ENCODE results near the gene B4GALNT1.
"Not testable (repeated sequence)": the region's sequence is repeated elsewhere in the genome, so short reads cannot be mapped to it uniquely, and the experiment has no call there.

B4GALNT1 gene

GRCh38 chr12:57588951-57589610 is 43.9 kb downstream of the B4GALNT1 start:
- not testable (repeated sequence) for H3K4me1 ChIP-seq (ENCODE audit: insufficient read depth, low read length); H3K9me3 ChIP-seq (ENCODE audit: insufficient read depth, low read depth, low read length); H3K9ac ChIP-seq (ENCODE audit: low read depth, low read length)

DNA sequence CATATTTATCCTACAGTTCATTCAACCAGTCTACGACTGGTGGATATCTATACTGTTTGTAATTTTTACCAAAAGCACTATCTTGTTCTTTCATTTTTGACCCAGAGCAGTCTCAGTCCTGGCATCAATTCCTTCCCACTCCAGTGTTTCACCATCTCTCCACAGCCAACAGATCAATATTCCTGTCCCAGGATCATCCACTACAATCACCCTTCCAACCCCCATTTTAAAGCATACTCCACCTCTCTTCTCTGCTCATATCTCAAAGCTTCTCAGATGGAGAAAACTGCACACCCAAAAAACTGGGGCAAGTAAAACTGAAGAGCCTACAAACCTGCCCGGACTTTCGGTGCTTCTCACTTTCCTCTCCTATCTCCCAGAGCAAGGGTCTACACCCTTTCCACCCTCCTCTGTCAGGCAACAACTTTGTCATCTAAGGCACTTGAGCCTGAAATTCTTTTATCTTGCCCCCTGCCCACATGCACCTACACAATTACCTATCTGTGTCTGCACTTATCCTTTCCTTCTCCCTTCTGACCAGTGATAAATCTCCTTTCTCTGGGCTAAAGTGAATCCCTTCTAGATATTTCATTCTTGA is 46.1 kb downstream of the B4GALNT1 start:
- H3K27me3 ChIP-seq (ENCODE audit: insufficient read depth, low read length), result peaks cover 15% of the 10 kb centered on the region
- H3K4me3 ChIP-seq (ENCODE audit: low read length), result no peak overlapping the region
- H3K36me3 ChIP-seq (ENCODE audit: insufficient read depth, low read depth, low read length), result peaks cover 15% of the 10 kb centered on the region; the same call in 1 of the 2 replicates
- no peaks in the 10 kb centered on the region for H3K9me3 ChIP-seq (ENCODE audit: insufficient read depth, low read depth, low read length)
- H3K4me1 ChIP-seq (ENCODE audit: insufficient read depth, low read length), result 0 out of 2 replicates have a peak, but pooled peaks cover under 1% of the 10 kb centered on the region
- H3K9ac ChIP-seq (ENCODE audit: low read depth, low read length), result no peak overlapping the region
- H3K27ac ChIP-seq (ENCODE audit: low read length), result no peak overlapping the region

More at GRCh38 chr12:57588951-57589610, 43.9 kb downstream of the B4GALNT1 start:
- H3K27ac ChIP-seq (ENCODE audit: low read length); H3K4me3 ChIP-seq (ENCODE audit: low read length); H3K36me3 ChIP-seq (ENCODE audit: insufficient read depth, low read depth, low read length): not testable (repeated sequence)
- peaks cover 16% of the 10 kb centered on the region for H3K27me3 ChIP-seq (ENCODE audit: insufficient read depth, low read length)

DNA sequence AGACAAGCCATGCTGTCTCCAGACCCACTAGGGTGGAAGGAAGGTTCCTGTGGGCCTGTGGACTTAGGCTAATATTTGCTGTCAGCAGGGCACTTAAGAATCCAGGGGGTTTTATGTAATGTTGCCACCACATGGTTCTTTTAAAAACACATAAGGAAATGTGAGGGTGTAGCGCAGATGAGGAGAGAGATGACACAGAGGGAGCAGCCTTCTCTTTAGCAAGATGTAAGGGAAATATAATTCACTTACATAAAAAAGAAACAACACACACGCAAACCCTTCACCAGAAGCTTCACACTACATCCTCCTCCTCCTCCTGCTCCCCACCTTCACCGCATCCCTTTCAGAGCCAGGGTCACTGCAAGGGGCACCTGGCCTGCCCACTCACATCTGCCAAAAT is 46.9 kb downstream of the B4GALNT1 start:
- H3K9ac ChIP-seq (ENCODE audit: low read depth, low read length), result no peak overlapping the region
- peaks cover 23% of the 10 kb centered on the region for H3K36me3 ChIP-seq (ENCODE audit: insufficient read depth, low read depth, low read length)
- H3K4me1 ChIP-seq (ENCODE audit: insufficient read depth, low read length), result no peaks in the 10 kb centered on the region
- H3K27ac ChIP-seq (ENCODE audit: low read length), result no peak overlapping the region
- H3K27me3 ChIP-seq (ENCODE audit: insufficient read depth, low read length), result peaks cover 11% of the 10 kb centered on the region
- no peak overlapping the region for H3K4me3 ChIP-seq (ENCODE audit: low read length)
- no peaks in the 10 kb centered on the region for H3K9me3 ChIP-seq (ENCODE audit: insufficient read depth, low read depth, low read length)

DNA sequence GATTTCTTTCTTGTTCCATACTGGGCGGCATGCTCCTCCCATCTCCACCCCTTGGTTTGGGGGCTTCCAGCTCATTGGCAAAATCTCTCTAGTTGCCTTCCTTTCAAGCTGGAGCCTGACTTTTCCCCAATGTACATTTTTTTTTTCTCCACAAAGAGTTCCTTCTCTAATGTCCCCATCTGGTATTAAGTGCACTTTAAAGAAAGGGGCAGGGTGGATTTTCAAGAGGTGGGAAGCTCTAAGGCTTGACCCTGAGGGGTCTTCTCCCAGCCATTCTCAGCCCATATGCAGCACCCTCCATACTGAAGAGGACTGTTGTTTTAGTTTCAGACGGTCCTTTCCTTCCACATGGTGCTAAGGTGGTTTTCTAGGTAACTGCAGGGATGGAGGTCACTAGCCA is 47.8 kb downstream of the B4GALNT1 start:
- Histone ChIP-seq H3K4me1 (ENCODE audit: insufficient read depth, low read length) (no peaks in the 10 kb centered on the region), H3K9ac (ENCODE audit: low read depth, low read length) (no peak overlapping the region), H3K27ac (ENCODE audit: low read length) (no peak overlapping the region), H3K9me3 (ENCODE audit: insufficient read depth, low read depth, low read length) (no peaks in the 10 kb centered on the region), H3K36me3 (ENCODE audit: insufficient read depth, low read depth, low read length) (peaks cover 33% of the 10 kb centered on the region), H3K27me3 (ENCODE audit: insufficient read depth, low read length) (peaks cover 11% of the 10 kb centered on the region), H3K4me3 (ENCODE audit: low read length) (no peak overlapping the region)

- H3K4me3 ChIP-seq (ENCODE audit: low read length), result no peak overlapping the region
- no peak overlapping the region for H3K27ac ChIP-seq (ENCODE audit: low read length)
- H3K4me1 ChIP-seq (ENCODE audit: insufficient read depth, low read length), result no peaks in the 10 kb centered on the region
- no peaks in the 10 kb centered on the region for H3K9me3 ChIP-seq (ENCODE audit: insufficient read depth, low read depth, low read length)
- peaks cover 11% of the 10 kb centered on the region for H3K27me3 ChIP-seq (ENCODE audit: insufficient read depth, low read length)
- peaks cover 37% of the 10 kb centered on the region for H3K36me3 ChIP-seq (ENCODE audit: insufficient read depth, low read depth, low read length)
- no peak overlapping the region for H3K9ac ChIP-seq (ENCODE audit: low read depth, low read length)
Measured at GRCh38 chr12:57584690-57585089, 48.3 kb downstream of the B4GALNT1 start.

DNA sequence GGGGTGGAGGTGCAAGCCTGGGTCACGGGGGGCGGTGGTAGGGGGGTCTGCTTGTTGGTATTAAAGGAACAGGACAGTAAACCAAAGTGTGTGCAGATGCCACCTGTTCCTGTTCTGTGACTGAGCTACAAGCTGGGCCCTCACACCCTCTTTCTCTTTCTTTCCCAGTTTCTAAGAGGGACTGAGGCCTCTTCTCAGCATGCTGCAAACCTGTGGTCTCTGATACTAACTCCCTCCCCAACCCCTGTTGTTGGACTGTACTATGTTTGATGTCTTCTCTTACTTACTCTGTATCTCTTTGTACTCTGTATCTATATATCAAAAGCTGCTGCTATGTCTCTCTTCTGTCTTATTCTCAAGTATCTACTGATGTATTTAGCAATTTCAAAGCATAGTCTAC is 49.0 kb downstream of the B4GALNT1 start:
- Histone ChIP-seq H3K27me3 (ENCODE audit: insufficient read depth, low read length) (peaks cover 11% of the 10 kb centered on the region), H3K4me3 (ENCODE audit: low read length) (no peak overlapping the region), H3K4me1 (ENCODE audit: insufficient read depth, low read length) (no peaks in the 10 kb centered on the region), H3K36me3 (ENCODE audit: insufficient read depth, low read depth, low read length) (peaks cover 44% of the 10 kb centered on the region), H3K9ac (ENCODE audit: low read depth, low read length) (no peak overlapping the region), H3K9me3 (ENCODE audit: insufficient read depth, low read depth, low read length) (no peaks in the 10 kb centered on the region), H3K27ac (ENCODE audit: low read length) (no peak overlapping the region)

DNA sequence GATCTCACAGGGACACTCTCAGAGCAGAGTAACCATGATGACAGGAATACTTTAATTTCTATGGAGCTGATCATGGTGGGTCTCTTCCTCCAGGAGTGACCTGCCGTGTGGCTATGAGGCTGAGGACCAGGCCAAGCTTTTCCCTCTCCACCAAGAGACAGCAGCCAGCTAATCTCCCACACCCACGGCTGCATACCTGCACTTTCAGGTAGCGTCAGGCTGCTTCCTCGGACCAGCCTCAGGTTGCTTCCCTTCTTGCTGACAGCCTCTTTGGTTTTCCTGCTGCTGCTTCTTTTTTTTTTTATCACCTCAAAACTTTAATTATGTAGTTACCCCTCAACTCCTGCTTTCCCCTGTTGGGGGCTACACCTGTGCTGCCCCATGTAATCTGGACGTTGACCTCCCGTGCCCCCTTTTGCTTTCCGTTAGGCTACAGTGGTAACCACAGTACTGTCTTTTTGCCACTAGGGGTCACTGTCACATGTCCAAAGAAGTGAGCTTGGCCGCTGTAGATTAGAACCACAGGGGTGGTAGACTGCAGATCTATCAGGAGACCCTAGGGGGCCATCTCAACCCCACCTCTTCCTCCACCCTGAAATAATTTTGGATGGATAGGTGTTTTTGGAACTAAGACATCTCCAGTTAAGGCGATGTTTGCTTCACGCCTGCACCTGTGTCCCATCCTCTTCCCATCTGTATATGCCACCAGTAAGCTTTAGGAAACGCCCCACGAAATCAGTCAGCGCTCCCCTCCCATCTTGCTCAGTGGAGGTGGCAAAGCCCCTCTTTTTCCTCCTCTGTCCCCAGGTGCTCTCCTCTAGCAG is 49.8 kb downstream of the B4GALNT1 start:
- H3K9me3 ChIP-seq (ENCODE audit: insufficient read depth, low read depth, low read length), result no peaks in the 10 kb centered on the region
- peaks cover 7% of the 10 kb centered on the region for H3K27me3 ChIP-seq (ENCODE audit: insufficient read depth, low read length)
- H3K9ac ChIP-seq (ENCODE audit: low read depth, low read length), result no peak overlapping the region
- H3K36me3 ChIP-seq (ENCODE audit: insufficient read depth, low read depth, low read length), result peaks cover 52% of the 10 kb centered on the region
- no peak overlapping the region for H3K4me3 ChIP-seq (ENCODE audit: low read length)
- no peaks in the 10 kb centered on the region for H3K4me1 ChIP-seq (ENCODE audit: insufficient read depth, low read length)
- no peak overlapping the region for H3K27ac ChIP-seq (ENCODE audit: low read length)

DNA sequence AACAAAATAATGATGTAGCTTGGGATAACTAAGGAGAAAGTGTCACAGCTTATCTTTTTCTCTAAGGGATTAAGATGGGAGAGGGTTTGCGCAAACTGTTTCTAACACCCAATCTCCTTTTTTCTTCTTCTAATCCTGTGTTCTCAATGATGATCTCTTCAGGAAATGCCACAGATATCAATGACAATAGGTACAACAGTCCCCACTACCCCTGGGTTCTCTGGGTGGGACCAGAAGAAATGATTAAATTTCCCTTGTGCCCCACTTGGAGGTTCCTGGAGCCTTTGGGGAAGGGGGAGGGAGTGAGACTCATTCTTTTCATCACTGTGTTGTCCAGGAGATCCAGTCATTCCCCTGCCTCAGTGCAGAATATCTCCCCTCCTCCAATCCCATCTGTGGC is 50.6 kb downstream of the B4GALNT1 start:
- no peaks in the 10 kb centered on the region for H3K4me1 ChIP-seq (ENCODE audit: insufficient read depth, low read length)
- H3K9ac ChIP-seq (ENCODE audit: low read depth, low read length), result no peak overlapping the region
- peaks cover 60% of the 10 kb centered on the region for H3K36me3 ChIP-seq (ENCODE audit: insufficient read depth, low read depth, low read length)
- H3K27ac ChIP-seq (ENCODE audit: low read length), result no peak overlapping the region
- no peaks in the 10 kb centered on the region; the same call in 1 of the 2 replicates for H3K27me3 ChIP-seq (ENCODE audit: insufficient read depth, low read length)
- H3K9me3 ChIP-seq (ENCODE audit: insufficient read depth, low read depth, low read length), result no peaks in the 10 kb centered on the region
- no peak overlapping the region for H3K4me3 ChIP-seq (ENCODE audit: low read length)

GRCh38 chr12:57581802-57582201 is 51.2 kb downstream of the B4GALNT1 start:
- no peak overlapping the region for H3K27ac ChIP-seq (ENCODE audit: low read length)
- H3K27me3 ChIP-seq (ENCODE audit: insufficient read depth, low read length), result no peaks in the 10 kb centered on the region
- H3K9me3 ChIP-seq (ENCODE audit: insufficient read depth, low read depth, low read length), result no peaks in the 10 kb centered on the region
- peaks cover 66% of the 10 kb centered on the region for H3K36me3 ChIP-seq (ENCODE audit: insufficient read depth, low read depth, low read length)
- H3K4me1 ChIP-seq (ENCODE audit: insufficient read depth, low read length), result no peaks in the 10 kb centered on the region
- H3K4me3 ChIP-seq (ENCODE audit: low read length), result no peak overlapping the region
- no peak overlapping the region for H3K9ac ChIP-seq (ENCODE audit: low read depth, low read length)

GRCh38 chr12:57580466-57580795 is 52.6 kb downstream of the B4GALNT1 start:
- Histone ChIP-seq H3K4me3 (ENCODE audit: low read length) (no peak overlapping the region), H3K36me3 (ENCODE audit: insufficient read depth, low read depth, low read length) (peaks cover 80% of the 10 kb centered on the region), H3K27ac (ENCODE audit: low read length) (no peak overlapping the region), H3K9me3 (ENCODE audit: insufficient read depth, low read depth, low read length) (no peaks in the 10 kb centered on the region), H3K4me1 (ENCODE audit: insufficient read depth, low read length) (no peaks in the 10 kb centered on the region), H3K9ac (ENCODE audit: low read depth, low read length) (no peak overlapping the region), H3K27me3 (ENCODE audit: insufficient read depth, low read length) (no peaks in the 10 kb centered on the region)

DNA sequence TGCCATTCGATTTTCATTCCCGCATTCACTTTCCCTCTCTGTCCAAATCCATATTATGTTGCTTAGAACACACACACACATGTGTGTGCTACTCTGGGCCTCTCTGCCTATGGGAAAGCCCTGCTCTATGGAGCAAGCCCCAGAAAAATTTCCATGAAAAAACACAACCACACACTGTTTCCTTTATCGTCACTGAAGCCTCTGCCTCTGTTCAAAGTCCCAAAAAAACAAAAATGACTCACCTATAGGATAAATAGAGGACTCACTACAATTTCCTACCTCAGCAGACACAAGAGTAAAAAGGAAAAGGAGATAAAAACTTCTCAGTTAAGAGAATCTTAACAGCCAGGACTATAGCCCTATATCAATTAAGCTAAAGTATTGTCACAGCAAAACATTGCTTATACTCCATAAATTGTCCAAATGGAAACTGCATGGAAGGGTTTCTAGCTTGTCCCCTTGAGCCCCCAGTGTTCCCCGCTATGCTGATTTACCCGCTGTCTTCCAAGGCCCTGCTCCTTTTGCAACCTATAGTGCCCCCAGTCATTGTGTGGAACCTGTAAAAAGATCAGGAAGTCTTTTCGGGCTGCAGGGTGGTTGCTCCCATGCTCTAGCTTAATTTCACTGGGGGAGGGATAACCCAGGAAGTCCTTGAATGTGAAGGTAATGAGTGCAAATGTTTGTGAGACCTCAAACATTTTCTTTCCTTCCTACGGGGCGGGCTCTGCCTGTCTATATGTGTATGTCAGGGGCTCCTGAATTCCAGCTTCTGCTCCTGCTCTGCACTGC is 53.1 kb downstream of the B4GALNT1 start:
- Histone ChIP-seq H3K9ac (ENCODE audit: low read depth, low read length) (no peak overlapping the region), H3K4me1 (ENCODE audit: insufficient read depth, low read length) (no peaks in the 10 kb centered on the region), H3K36me3 (ENCODE audit: insufficient read depth, low read depth, low read length) (peaks cover 86% of the 10 kb centered on the region), H3K27ac (ENCODE audit: low read length) (no peak overlapping the region), H3K27me3 (ENCODE audit: insufficient read depth, low read length) (no peaks in the 10 kb centered on the region), H3K4me3 (ENCODE audit: low read length) (no peak overlapping the region), H3K9me3 (ENCODE audit: insufficient read depth, low read depth, low read length) (no peaks in the 10 kb centered on the region)

Measured in iPS-20b (cell line).